Measurements from ENCODE around the gene CDKL2. TPM values are rescaled to one million over a fixed set of nuclear protein-coding genes. Genes with fewer than 3 reads are reported as not detected.
"Not testable (repeated sequence)": the region's sequence is repeated elsewhere in the genome, so short reads cannot be mapped to it uniquely, and the experiment has no call there.

The CDKL2 gene
- total RNA-seq, 6 experiments from 2014 or later, result 0.05 TPM; not detected in 5

GRCh38 chr4:75544870-75545269, 85.5 kb downstream of the CDKL2 start:
- Histone ChIP-seq H3K4me3 (no peak overlapping the region), H3K27ac (no peak overlapping the region), H3K27me3 (no peaks in the 10 kb centered on the region), H3K4me1 (no peaks in the 10 kb centered on the region), H3K9me3 (no peaks in the 10 kb centered on the region), H3K36me3 (peaks cover 0 to 5% (median 0%) of the 10 kb centered on the region in 4 donors)
- ATAC-seq, result no peak
- TF ChIP-seq POLR2A (IDR thresholded peaks at IDR 0.05) (no peak), CTCF (IDR thresholded peaks at IDR 0.05) (no peak)
- intact Hi-C loops (cut with DNase I), result no loop called here
- no peak for DNase-seq
- WGBS (ENCODE audit: insufficient coverage, low coverage, low lambda C conversion rate, missing lambda C conversion rate), result 91% methylated on average over 3 of the region's 3 CpGs

GRCh38 chr4:75544220-75544619, 86.1 kb downstream of the CDKL2 start:
- H3K4me1 ChIP-seq; H3K4me3 ChIP-seq; H3K27me3 ChIP-seq; H3K9me3 ChIP-seq; H3K36me3 ChIP-seq; H3K27ac ChIP-seq; intact Hi-C loops (cut with DNase I): not testable (repeated sequence)
- WGBS (ENCODE audit: insufficient coverage, low coverage, low lambda C conversion rate, missing lambda C conversion rate), result 39% methylated on average over 8 of the region's 8 CpGs
- peak in 3 of 4 donors; percentile 47 to 73 (median 72) for ATAC-seq
- peak in 1 of 3 donors; percentile 37 for DNase-seq

- Histone ChIP-seq H3K9me3 (no peaks in the 10 kb centered on the region), H3K27me3 (no peaks in the 10 kb centered on the region), H3K4me1 (no peaks in the 10 kb centered on the region), H3K36me3 (peaks cover 0 to 5% (median 0%) of the 10 kb centered on the region in 4 donors), H3K4me3 (no peak overlapping the region), H3K27ac (no peak overlapping the region)
- intact Hi-C loops (cut with DNase I), result no loop called here
- TF ChIP-seq CTCF (IDR thresholded peaks at IDR 0.05) (no peak), POLR2A (IDR thresholded peaks at IDR 0.05) (no peak)
- DNase-seq (no peak), ATAC-seq (peak in 1 of 4 donors; percentile 31)
These were observed 87.5 kb downstream of the CDKL2 start for GRCh38 chr4:75542824-75543223.

- H3K4me3 ChIP-seq; ATAC-seq; DNase-seq; H3K27me3 ChIP-seq; intact Hi-C loops (cut with DNase I); H3K4me1 ChIP-seq; H3K36me3 ChIP-seq; H3K27ac ChIP-seq; H3K9me3 ChIP-seq: not testable (repeated sequence)
- 93% methylated on average over 6 of the region's 6 CpGs for WGBS (ENCODE audit: insufficient coverage, low coverage, low lambda C conversion rate, missing lambda C conversion rate)
These were observed 93.0 kb downstream of the CDKL2 start for GRCh38 chr4:75537308-75537707.

- H3K4me3 ChIP-seq; H3K9me3 ChIP-seq; H3K4me1 ChIP-seq; H3K27ac ChIP-seq; H3K27me3 ChIP-seq; H3K36me3 ChIP-seq; intact Hi-C loops (cut with DNase I); DNase-seq; ATAC-seq: not testable (repeated sequence)
These were observed 96.4 kb downstream of the CDKL2 start for GRCh38 chr4:75533926-75534325.

GRCh38 chr4:75533339-75533887, 96.9 kb downstream of the CDKL2 start:
- H3K27me3 ChIP-seq; H3K4me1 ChIP-seq; ATAC-seq; H3K9me3 ChIP-seq; H3K36me3 ChIP-seq; H3K4me3 ChIP-seq; H3K27ac ChIP-seq; intact Hi-C loops (cut with DNase I); DNase-seq: not testable (repeated sequence)
- WGBS (ENCODE audit: insufficient coverage, low coverage, low lambda C conversion rate, missing lambda C conversion rate), result 94% methylated on average over 4 of the region's 4 CpGs

GRCh38 chr4:75531536-75532143, 98.7 kb downstream of the CDKL2 start:
- H3K27ac ChIP-seq; ATAC-seq; H3K27me3 ChIP-seq; H3K4me1 ChIP-seq; intact Hi-C loops (cut with DNase I); H3K4me3 ChIP-seq; H3K9me3 ChIP-seq; DNase-seq: not testable (repeated sequence)
- peaks cover 0 to 19% (median 12%) of the 10 kb centered on the region in 4 donors for H3K36me3 ChIP-seq
- WGBS (ENCODE audit: insufficient coverage, low coverage, low lambda C conversion rate, missing lambda C conversion rate), result 100% methylated on average over 5 of the region's 7 CpGs

All from right lobe of liver (tissue), 6 donors.